SJSA1 (cell line): ENCODE results near the gene SCN7A. TPM values are rescaled to one million over a fixed set of nuclear protein-coding genes. Genes with fewer than 3 reads are reported as not detected.

ENCODE experiments used
- DNase-seq, 2 experiments: peaks; one replicate each; pipeline ENCODE4 v3.0.0-alpha.2; 2015 to 2020; ENCODE audit warnings: low spot score in 2 of 2, low read depth in 1 of 2
- H3K27ac ChIP-seq: fragments of 250-450 bp; sonication (Bioruptor Pico); 2 replicates; pipeline ENCODE4 v1.5.1; 2020; ENCODE audit warnings: mild to moderate bottlenecking, moderate library complexity
- H3K27me3 ChIP-seq: fragments of 250-450 bp; sonication (Bioruptor Pico); replicated peaks from 2 replicates; pipeline ENCODE4 v1.5.1; 2020; ENCODE audit warnings: mild to moderate bottlenecking, moderate library complexity
- H3K36me3 ChIP-seq: fragments of 250-450 bp; sonication (Bioruptor Pico); 2 replicates; pipeline ENCODE4 v1.5.1; 2020; ENCODE audit warnings: mild to moderate bottlenecking
- H3K4me1 ChIP-seq: fragments of 250-450 bp; sonication (Bioruptor Pico); replicated peaks from 2 replicates; pipeline ENCODE4 v1.6.1; 2021; ENCODE audit warnings: mild to moderate bottlenecking
- H3K4me3 ChIP-seq: fragments of 250-450 bp; sonication (Bioruptor Pico); 2 replicates; pipeline ENCODE4 v1.5.1; 2020; ENCODE audit warnings: mild to moderate bottlenecking
- H3K9me3 ChIP-seq: fragments of 250-450 bp; sonication (Bioruptor Pico); replicated peaks from 2 replicates; pipeline ENCODE4 v1.5.1; 2020; ENCODE audit warnings: mild to moderate bottlenecking
- total RNA-seq: library from RNA; depleted of rRNA; stranded (reverse); fragments of >200 nt; shearing (Covaris generic); gene quantifications from 2 replicates; pipeline ENCODE4 v1.2.3, GENCODE V29; 2014

SCN7A gene
- total RNA-seq, 1 experiment from 2014 or later, result 0.05 TPM

DNA sequence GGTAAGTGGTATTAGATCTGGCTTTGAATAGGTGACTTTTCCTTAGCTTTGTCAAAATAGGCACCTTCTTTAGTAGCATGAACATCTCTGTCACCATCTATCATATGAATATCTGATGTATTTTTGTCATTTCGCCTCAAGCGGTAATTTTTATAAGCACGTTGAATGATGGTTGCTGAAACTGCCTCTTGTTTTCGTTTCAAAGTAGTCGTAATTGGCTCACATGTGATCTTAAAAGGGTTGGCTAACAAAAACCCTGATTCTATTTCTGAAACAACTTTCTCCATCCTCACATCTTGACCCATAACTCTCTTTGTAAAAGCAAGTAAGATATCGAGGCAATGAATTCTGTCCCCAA, 88.5 kb downstream of the SCN7A start:
- Histone ChIP-seq H3K27ac (peak overlapping the region; percentile 7; the same call in 1 of the 2 replicates), H3K9me3 (no peaks in the 10 kb centered on the region), H3K27me3 (no peaks in the 10 kb centered on the region), H3K36me3 (no peaks in the 10 kb centered on the region), H3K4me3 (no peak overlapping the region), H3K4me1 (peaks cover 19% of the 10 kb centered on the region)
- no peak for DNase-seq

DNA sequence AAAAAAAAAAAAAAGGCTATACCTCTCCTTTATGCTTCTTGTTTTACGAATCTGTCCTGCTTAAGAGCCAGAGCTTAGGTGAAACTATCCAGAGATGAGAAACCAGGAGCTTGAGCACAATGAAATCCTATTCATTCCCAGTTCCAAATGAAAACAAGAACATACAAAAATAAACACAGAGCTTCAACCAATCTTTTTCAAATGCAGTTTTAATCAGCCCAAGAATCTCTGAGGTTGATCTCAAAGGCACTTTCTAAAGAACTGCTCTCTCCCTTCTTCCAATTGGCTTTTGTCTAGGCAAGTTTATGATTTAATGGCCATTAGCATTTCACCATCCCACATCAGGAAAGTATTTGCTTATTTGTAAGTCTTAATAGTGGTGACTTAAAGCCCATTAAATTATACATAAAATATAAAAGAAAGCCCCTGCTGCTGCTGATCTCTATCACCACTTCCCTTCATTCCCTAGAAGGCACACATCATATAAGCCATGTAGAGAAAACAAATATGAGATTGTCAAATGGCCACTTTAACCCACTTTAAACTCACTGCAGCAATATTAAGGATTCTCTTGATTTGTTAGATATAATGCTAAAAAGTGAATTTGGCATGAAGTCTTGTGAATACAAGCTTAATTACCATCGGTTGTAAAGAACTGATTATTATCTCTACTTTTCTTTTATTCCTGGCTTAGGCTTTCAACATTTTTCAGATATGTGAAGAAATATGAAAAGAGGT, 89.0 kb downstream of the SCN7A start:
- peak overlapping the region; percentile 7; the same call in 1 of the 2 replicates for H3K27ac ChIP-seq
- H3K27me3 ChIP-seq, result no peaks in the 10 kb centered on the region
- no peaks in the 10 kb centered on the region for H3K9me3 ChIP-seq
- peak in 1 of 2 experiments; percentile 64 for DNase-seq
- H3K4me1 ChIP-seq, result peaks cover 14% of the 10 kb centered on the region
- H3K4me3 ChIP-seq, result no peak overlapping the region
- H3K36me3 ChIP-seq, result no peaks in the 10 kb centered on the region

DNA sequence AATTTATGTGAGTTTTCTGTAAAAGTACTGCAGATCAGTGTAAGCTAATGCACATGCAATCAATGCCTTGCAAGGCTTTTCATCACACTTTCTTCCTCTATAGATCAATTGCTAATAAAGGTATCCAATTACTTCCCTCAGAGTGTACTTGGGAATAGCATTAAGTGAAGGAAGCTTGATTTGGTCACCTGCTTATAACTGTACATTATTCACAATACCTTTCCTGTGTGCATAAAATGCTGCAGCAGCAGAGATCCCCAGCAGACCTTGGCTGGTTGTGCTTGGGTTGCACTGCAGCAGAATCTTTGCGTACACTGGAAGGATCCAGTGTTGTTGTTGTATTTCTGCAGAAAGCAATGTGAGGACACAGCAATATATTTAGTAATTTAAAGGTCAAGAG, 99.8 kb downstream of the SCN7A start:
- no peaks in the 10 kb centered on the region for H3K4me1 ChIP-seq
- no peak overlapping the region for H3K4me3 ChIP-seq
- H3K36me3 ChIP-seq, result no peaks in the 10 kb centered on the region
- no peak for DNase-seq
- H3K27me3 ChIP-seq, result no peaks in the 10 kb centered on the region
- no peaks in the 10 kb centered on the region for H3K9me3 ChIP-seq
- H3K27ac ChIP-seq, result no peak overlapping the region

DNA sequence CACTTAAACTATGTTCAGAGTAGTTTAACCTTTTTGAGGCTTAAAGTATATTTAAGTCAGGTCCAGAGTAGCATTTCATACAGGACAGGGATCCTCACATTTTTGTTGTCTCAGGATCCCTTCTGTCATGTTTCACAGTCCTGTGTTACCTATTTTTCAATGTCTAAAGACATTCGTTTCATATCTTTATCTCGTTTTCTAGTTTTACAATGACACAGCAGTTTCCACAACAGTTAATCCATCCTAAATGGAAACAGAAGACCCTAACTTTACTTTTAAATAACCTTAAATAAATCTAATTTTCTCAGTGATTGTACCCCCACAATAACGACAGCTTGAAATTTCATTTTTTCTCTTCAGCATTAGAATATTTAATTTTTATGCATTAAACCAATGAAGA, 101.0 kb downstream of the SCN7A start:
- H3K36me3 ChIP-seq, result no peaks in the 10 kb centered on the region
- H3K4me1 ChIP-seq, result no peaks in the 10 kb centered on the region
- no peak overlapping the region for H3K27ac ChIP-seq
- no peaks in the 10 kb centered on the region for H3K9me3 ChIP-seq
- H3K4me3 ChIP-seq, result no peak overlapping the region
- H3K27me3 ChIP-seq, result no peaks in the 10 kb centered on the region
- DNase-seq, result no peak

DNA sequence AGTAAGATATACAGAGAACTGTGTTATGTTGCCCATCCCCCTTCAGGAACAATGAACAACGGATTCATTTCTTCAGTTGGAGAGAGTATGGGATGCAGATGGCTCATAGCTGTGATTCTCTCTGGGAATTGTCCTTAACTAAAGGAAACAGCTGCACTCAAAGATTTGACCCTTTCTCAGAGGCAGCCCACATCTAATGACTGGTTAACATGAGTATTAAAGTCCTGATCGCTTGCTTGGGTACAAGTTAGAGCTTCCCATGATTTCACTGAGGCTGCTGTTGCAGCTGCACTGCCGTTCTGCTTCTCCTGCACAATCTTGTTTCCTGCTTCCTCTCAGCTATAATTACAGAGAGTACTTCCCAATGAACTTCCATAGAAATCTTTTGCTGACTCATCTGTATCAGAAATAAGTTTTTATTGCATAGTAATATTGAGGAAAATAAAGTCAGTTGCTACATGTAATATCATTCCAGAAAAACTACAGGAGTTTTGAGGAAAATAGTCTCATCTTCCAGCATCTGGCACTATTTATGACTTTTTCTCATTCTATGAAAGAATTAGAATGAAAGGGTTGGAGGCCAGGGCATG, 105.5 kb downstream of the SCN7A start:
- no peak for DNase-seq
- Histone ChIP-seq H3K36me3 (no peaks in the 10 kb centered on the region), H3K4me1 (no peaks in the 10 kb centered on the region), H3K27me3 (no peaks in the 10 kb centered on the region), H3K4me3 (no peak overlapping the region), H3K27ac (no peak overlapping the region), H3K9me3 (no peaks in the 10 kb centered on the region)

DNA sequence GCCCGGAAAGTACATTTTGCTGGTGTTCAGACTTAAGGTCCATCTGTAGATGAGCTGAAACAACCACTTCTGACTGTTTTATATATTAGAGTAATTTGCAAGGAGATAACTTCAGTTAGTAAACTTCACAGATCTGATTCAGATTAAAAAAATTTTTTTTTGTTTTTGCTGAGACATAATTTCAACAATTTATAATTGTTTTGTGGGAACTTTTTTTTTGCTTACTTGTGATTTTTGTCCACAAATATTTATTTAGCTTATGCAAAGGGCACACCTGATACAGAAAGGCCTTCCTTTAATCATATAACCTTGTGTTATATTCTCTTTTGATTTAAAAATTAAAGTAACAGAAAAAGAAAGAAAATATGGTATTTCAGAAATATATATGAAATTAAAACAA, 108.7 kb downstream of the SCN7A start:
- H3K4me3 ChIP-seq, result no peak overlapping the region
- no peaks in the 10 kb centered on the region for H3K4me1 ChIP-seq
- no peaks in the 10 kb centered on the region for H3K27me3 ChIP-seq
- no peaks in the 10 kb centered on the region for H3K9me3 ChIP-seq
- H3K36me3 ChIP-seq, result no peaks in the 10 kb centered on the region
- DNase-seq, result no peak
- H3K27ac ChIP-seq, result no peak overlapping the region

DNA sequence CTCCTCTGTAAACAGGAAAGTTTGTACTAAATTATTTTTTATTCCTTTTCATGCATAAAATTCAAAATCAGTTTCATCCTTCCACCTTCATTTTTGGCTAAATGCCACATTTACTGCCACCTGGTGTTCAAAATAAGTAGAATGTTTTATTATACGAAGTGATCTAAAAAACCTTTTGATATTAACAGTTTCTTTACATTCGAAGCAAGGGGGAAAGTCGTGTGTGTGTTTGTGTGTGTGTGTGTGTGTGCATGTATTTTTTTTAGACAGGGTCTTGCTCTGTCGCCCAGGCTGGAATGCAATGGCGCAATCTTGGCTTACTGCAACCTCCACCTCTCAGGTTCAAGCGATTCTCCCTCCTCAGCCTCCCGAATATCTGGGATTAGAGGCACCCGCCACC, 109.3 kb downstream of the SCN7A start:
- H3K4me1 ChIP-seq, result no peaks in the 10 kb centered on the region
- no peak overlapping the region for H3K4me3 ChIP-seq
- peak in 1 of 2 experiments; percentile 28 for DNase-seq
- no peak overlapping the region for H3K27ac ChIP-seq
- H3K27me3 ChIP-seq, result no peaks in the 10 kb centered on the region
- H3K9me3 ChIP-seq, result no peaks in the 10 kb centered on the region
- H3K36me3 ChIP-seq, result no peaks in the 10 kb centered on the region

DNA sequence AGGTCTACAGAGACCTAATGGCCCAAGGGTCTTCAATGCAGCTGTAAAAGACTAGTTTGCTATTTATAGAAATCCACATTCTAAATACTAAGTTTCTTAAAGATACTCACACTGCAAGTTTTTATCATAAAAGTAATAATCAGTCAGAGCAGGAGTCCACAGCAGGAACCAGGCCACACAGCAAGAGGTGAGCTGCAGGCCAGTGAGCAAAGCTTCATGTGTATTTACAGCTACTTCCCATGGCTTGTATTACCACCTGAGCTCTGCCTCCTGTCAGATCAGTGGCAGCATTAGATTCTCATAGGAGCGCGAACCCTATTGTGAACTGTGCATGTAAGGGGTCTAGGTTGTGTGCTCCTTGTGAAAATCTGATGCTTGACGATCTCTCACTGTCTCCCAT, 111.6 kb downstream of the SCN7A start:
- no peak overlapping the region for H3K4me3 ChIP-seq
- DNase-seq, result no peak

DNA sequence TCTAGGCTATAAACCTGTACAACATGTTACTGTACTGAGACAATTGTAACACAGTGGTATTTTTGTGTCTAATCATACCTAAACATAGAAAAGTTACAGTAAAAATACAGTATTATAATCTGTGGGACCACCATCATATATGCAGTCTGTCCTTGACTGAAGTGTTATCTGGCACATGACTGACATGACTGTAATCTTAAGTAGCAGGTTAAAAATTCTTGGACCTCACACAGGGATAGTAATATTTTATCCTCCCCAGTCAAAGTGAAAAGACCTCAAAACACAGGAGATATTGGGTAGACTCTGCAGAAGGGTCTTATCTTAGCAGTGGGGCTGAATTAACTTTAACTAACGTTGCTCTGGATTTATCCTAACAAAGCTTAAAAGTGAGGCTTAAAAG, 113.4 kb downstream of the SCN7A start:
- DNase-seq, result no peak
- Histone ChIP-seq H3K9me3 (no peaks in the 10 kb centered on the region), H3K4me1 (peaks cover 6% of the 10 kb centered on the region), H3K4me3 (no peak overlapping the region), H3K36me3 (no peaks in the 10 kb centered on the region), H3K27me3 (no peaks in the 10 kb centered on the region), H3K27ac (no peak overlapping the region)

More for the DNA sequence above, 111.6 kb downstream of the SCN7A start:
- H3K4me1 ChIP-seq, result no peaks in the 10 kb centered on the region
- H3K36me3 ChIP-seq, result no peaks in the 10 kb centered on the region
- no peak overlapping the region for H3K27ac ChIP-seq
- H3K27me3 ChIP-seq, result no peaks in the 10 kb centered on the region
- H3K9me3 ChIP-seq, result no peaks in the 10 kb centered on the region

DNA sequence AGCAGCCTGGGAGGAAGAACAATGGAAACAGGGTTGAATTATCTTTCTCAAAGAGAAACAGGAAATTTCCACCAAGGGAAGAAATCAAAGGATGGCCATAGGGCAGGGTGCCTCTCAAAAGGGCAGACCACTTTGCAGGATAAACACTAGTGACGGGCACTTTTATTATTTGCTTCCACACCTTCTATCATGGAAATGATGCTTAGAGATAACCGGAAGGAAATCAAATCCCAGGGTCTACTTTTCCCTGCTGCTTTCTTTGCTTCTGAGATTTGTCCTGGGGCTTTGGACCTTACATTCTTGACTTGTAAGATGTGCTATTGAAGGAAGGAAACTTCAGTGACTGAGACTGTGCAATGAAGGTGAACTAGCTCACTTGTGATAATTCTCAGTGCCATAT, 117.2 kb downstream of the SCN7A start:
- Histone ChIP-seq H3K4me1 (peaks cover 22% of the 10 kb centered on the region), H3K4me3 (peak overlapping the region; percentile 54), H3K27ac (no peak overlapping the region; the same call in 1 of the 2 replicates), H3K27me3 (no peaks in the 10 kb centered on the region), H3K36me3 (no peaks in the 10 kb centered on the region), H3K9me3 (no peaks in the 10 kb centered on the region)
- no peak for DNase-seq

DNA sequence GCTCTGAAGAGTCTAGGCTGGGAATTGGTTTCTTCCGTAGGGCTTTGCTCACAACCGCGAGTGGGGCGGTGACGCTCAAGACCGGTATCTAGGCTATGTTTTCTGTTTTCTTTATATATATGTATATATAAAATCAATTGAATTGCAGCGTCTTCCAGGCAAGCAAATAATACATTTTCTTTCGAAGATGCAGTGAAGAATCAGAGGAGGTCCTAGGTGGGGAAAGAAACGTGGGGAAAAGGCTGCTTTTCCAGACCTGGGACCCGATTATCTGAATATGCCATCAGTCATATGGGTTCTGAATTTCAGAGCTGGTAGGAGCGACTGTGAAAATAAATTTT, 117.6 kb downstream of the SCN7A start:
- Histone ChIP-seq H3K36me3 (no peaks in the 10 kb centered on the region), H3K4me3 (peak overlapping the region; percentile 54), H3K4me1 (peaks cover 25% of the 10 kb centered on the region), H3K27ac (peak overlapping the region; percentile 46), H3K27me3 (no peaks in the 10 kb centered on the region), H3K9me3 (no peaks in the 10 kb centered on the region)
- DNase-seq, result no peak

DNA sequence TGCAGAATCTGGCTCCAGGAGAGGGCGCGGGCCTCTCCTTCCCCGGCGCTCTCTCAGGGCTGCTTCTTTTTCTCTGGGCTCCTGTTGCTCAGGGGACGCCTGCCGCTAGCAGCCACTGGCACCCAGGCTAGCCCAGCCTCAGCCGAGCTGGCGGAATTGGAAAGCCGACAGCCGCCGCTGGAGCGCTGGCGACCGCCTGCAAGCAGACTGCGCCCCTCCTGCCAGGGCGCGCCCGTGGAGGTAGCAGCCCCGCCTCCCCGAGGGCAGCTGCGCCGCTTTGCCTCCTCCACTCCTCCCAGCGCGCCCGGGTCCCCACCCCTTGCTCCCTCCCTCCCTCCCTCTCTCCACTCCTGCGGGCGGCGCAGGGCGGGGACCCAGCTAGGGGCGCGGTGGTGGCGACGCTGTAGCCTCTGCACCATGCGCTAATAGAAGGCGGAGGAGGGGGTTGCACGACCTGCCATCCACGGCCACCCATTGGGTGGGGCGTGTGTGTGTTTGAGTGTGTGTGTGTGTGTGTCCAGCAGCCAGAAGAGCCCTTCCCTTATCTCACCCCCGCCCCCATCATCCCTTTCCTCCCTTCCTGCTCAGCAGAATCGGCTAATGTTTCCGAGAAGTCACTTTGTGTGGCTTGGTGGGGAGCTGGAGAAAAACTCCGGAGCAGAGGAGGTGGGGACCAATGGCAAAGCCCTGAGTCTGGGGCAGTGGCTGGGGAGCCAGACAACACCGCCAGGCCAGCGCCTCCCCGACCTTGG, 118.1 kb downstream of the SCN7A start, which contains the start of gene SCN9A:
TSS of gene SCN9A (minus strand) at position 209 of the 752 bp plus-strand sequence. CDS start 64,188 bp downstream, outside the sequence.
- Histone ChIP-seq H3K9me3 (no peaks in the 10 kb centered on the region), H3K27ac (peak within 1 kb of the TSS; percentile 46), H3K36me3 (no peaks in the 10 kb centered on the region), H3K4me3 (peak within 1 kb of the TSS; percentile 54), H3K4me1 (peaks cover 28% of the 10 kb centered on the region), H3K27me3 (no peaks in the 10 kb centered on the region)
- DNase-seq, result peak; percentile 85 to 90

DNA sequence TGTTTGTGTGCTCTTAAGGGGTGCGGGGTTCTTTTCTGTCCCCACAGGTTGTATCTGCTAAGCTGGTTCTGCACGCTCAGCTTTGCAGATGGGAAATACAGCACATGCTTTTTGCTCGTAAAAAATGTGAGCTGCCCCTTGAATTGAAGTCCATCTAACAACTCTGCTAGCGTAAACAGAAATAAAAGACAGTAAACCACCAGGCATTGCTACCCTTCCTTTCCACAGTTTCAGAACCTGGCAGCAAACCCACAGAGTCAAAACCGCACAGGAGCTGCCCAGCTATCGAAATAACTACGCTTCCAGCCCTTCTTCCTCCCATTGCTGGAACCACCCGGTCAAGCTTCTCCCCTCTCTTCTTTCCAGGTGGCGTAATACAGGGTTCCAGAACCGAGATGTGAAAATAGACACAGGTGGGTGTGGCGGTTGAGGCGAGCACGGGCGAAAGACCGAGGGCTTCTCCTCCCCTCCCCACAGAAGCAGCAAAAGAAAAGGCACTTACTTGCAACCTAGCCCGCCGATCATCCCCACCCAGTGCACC, 118.8 kb downstream of the SCN7A start:
- peak overlapping the region; percentile 54 for H3K4me3 ChIP-seq
- H3K27me3 ChIP-seq, result no peaks in the 10 kb centered on the region
- DNase-seq, result no peak
- H3K27ac ChIP-seq, result no peak overlapping the region
- no peaks in the 10 kb centered on the region for H3K36me3 ChIP-seq
- H3K9me3 ChIP-seq, result no peaks in the 10 kb centered on the region
- H3K4me1 ChIP-seq, result peaks cover 28% of the 10 kb centered on the region

DNA sequence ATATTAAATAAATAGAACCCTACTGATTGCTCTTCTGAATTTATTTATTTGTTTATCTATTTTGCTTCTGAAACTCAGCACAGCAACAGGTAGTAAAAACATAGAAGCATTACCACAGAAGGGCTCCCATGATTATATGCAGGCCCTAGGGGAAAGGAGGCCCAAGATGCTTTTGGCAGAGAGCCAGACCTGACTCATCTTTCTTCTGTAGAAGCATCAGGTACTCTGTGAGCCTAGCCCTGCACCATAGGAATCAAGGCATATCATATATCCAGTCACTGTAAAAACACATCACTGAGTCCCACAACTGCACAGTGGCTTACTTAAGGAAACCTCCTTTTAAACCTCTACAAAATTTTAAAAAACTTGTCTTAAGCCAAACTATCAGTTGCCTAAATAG, 120.1 kb downstream of the SCN7A start:
- peak in 1 of 2 experiments; percentile 77 for DNase-seq
- Histone ChIP-seq H3K4me1 (peaks cover 28% of the 10 kb centered on the region), H3K36me3 (no peaks in the 10 kb centered on the region), H3K9me3 (no peaks in the 10 kb centered on the region), H3K4me3 (no peak overlapping the region), H3K27me3 (no peaks in the 10 kb centered on the region), H3K27ac (no peak overlapping the region)
